HepG2 (cell line): ENCODE results near the gene ENDOU.

Source experiments
- BCLAF1 ChIP-seq: fragments of 450-650 bp; IDR thresholded peaks from 2 replicates; pipeline ENCODE4 v1.6.1; 2017; ENCODE audit warnings: mild to moderate bottlenecking
- HDAC2 ChIP-seq: sonication (generic); formaldehyde crosslinking; IDR thresholded peaks from 2 replicates; pipeline ENCODE4 v1.4.0; 2020; ENCODE audit warnings: missing genetic modification reagents
- ZNF101 ChIP-seq: sonication (generic); formaldehyde crosslinking; IDR thresholded peaks from 2 replicates; pipeline ENCODE4 v1.4.0; 2020; ENCODE audit warnings: mild to moderate bottlenecking, low read depth, missing genetic modification reagents, borderline replicate concordance
- TF ChIP-seq, protein P1 (sequence below): sonication (generic); formaldehyde crosslinking; IDR thresholded peaks from 2 replicates; pipeline ENCODE4 v1.5.0; 2020; ENCODE audit warnings: mild to moderate bottlenecking, missing genetic modification reagents, moderate library complexity

DNA sequence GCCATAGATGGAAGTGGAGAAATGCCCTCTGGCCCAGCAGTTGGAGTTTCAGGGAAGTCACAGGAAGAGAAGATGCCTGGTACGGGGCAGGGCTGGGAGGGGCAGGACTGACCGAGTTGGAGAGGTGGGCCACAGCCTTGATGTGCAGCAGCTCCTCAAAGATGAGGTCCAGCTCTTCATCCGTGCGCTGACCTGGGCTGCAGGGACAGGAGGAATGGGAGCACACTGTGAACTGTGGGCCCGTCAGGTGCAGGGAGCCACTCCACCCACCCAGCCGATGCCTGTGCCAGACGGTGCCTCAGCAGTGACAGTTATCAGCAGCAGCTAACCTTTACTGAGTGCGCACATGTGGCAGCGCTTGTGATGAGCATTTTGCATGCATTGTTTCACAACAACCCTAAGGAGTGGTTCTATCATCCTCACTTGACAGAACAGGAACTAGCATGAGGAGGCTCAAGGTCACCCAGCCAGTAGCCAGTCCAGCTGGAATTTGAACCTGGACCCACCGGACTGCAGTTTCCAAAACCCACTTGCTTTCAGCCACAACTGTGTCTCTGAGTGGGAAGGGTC is 25.0 kb upstream of the ENDOU start:
- TF ChIP-seq ZNF101 (CRISPR knock-in tag) (no peak), BCLAF1 (no peak), HDAC2 (CRISPR knock-in tag) (no peak)
- TF ChIP-seq, protein P1, sequence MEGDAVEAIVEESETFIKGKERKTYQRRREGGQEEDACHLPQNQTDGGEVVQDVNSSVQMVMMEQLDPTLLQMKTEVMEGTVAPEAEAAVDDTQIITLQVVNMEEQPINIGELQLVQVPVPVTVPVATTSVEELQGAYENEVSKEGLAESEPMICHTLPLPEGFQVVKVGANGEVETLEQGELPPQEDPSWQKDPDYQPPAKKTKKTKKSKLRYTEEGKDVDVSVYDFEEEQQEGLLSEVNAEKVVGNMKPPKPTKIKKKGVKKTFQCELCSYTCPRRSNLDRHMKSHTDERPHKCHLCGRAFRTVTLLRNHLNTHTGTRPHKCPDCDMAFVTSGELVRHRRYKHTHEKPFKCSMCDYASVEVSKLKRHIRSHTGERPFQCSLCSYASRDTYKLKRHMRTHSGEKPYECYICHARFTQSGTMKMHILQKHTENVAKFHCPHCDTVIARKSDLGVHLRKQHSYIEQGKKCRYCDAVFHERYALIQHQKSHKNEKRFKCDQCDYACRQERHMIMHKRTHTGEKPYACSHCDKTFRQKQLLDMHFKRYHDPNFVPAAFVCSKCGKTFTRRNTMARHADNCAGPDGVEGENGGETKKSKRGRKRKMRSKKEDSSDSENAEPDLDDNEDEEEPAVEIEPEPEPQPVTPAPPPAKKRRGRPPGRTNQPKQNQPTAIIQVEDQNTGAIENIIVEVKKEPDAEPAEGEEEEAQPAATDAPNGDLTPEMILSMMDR (CRISPR knock-in tag), result no peak
